GM10248 (cell line): ENCODE data around the gene KRT33B.

ENCODE experiments used
- CTCF ChIA-PET: fragments of 300-600 bp; sonication (Branson Sonifier 250); formaldehyde crosslinking; extraction: SDS; loops from one replicate; lab custom pipeline; 2021; ENCODE audit warnings: antibody characterized with exemption; lab: Yijun Ruan, JAX
- POLR2A ChIA-PET: fragments of 350-650 bp; sonication (Branson Sonifier 250); formaldehyde crosslinking; extraction: SDS; loops from one replicate; lab custom pipeline; 2020; ENCODE audit warnings: antibody characterized with exemption; lab: Yijun Ruan, JAX
- DNase-seq: peaks from one replicate; pipeline ENCODE4 v3.0.0; 2012; ENCODE audit errors: extremely low spot score
- CTCF ChIP-seq: IDR thresholded peaks from 2 replicates; pipeline ENCODE4 v1.5.1; 2012; ENCODE audit warnings: mild to moderate bottlenecking, low read depth; ENCODE audit errors: extremely low read depth, missing control alignments, control extremely low read depth

Gene KRT33B

DNA sequence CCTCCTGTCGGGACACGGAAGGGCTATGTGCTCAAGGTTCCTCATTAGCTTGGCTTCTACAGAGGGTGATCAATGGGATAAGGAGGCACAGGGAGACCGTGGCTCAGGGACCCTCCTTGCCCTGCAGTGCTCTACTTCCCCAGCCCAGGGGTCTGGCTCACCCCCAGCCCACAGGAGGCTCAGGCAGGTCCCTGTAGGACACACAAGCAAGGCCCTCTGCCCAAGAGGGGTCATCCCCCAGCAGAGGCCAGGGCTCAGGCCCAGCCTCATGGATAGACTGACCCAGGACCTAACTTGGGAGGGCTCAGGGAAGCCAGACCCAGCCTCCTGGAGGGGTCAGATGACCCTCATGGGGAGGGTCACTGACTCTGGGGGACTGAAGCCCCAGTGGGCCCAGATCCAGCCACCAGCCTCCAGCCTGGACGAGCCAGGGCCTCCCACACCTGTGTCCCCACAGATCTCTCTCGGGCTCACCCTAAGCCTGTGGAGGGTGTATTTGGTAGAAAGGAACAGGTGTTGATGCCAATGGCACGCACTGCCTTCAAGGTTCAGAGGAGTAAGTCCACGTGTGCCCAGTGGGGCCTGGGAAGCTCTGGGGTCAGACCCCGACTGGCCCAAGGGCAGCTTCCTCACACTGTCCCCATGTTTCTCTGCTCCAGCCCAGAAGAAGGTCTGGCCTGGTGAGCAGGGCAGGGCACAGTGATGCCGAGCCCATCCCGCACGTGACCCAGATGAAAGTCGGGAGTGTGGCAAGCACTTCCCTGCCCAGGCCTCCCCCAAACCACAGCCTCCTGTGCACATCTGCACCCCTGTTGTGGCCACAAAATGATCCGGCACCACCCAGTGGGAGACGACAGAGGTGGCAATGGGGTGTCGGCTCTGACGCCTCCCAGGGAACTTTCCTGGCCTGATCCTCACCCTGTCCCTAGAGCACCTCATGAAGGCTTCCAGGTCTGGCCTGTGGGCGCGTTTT lies 43.2 kb downstream of the KRT33B start:
- TF ChIP-seq CTCF = no peak
- ChIA-PET POLR2A (no interaction called here), CTCF (no interaction called here)
- DNase-seq = no peak

GRCh38 chr17:41325611-41326010 lies 44.0 kb downstream of the KRT33B start:
- CTCF ChIA-PET = no interaction called here
- DNase-seq = no peak
- TF ChIP-seq CTCF = no peak
- POLR2A ChIA-PET = no interaction called here

DNA sequence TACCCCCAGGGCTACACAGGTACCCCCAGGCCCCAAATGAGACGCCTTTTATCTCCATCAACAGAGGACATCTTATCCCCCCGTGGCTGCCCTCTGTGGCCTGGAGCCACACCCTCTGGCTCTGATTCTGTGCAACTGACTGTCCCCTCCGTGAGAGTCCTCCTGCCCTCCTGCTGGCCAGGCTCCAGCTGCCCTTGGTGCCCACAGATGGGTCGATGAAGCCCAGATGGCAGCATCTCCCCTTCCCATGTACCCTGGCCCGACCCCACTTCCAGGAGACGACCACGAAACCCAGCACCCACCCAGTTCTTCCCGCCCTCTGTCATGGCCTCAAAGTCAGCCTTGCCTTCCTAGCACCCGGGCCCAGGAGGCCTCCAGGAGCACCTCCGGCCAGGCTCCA lies 44.5 kb downstream of the KRT33B start:
- ChIA-PET POLR2A (no interaction called here), CTCF (no interaction called here)
- DNase-seq = no peak
- no peak for TF ChIP-seq CTCF

DNA sequence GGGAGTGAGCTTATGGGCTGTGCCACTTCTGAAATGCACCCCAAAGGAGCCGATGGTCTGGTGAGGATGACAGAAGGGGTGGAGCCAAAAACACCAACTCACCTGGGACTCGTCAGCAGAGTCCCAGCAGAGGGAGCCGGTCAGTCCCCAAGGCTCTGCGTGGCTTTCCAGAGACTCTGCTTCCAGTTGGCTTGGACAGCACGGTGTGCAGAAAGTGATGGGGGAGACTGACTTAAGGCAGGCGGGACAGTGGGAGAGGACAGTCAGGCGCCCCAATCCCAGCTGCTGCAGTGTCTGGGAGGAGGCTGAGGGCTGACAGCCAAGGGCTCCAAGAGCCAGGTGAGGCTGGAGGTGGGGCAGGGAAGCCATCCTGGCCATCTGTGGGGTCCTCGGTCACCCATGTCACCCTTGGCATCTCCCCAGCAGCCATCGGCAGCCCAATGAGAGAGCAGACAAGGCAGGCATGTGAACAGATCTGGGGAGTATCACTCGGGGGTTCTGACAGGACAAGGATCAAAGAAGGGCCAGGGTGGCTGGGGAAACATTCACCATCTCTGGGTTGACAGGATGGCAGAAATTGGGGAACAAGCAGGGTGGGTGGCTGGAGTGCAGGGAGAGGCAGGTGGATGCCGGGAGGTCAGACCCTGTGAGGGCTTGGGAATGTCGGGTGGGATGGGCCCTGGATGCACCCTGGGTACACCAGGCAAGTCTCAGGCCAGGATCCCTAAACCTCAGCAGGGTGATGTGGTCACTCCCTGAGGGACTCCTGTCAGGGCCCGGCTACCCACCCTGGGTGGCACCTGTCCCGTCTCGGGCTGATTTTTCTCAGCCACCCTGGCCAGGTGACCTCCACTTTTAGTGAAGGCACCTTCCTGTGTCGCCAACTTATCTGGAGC lies 45.2 kb downstream of the KRT33B start:
- ChIA-PET CTCF (no interaction called here), POLR2A (no interaction called here)
- no peak for DNase-seq
- no peak for TF ChIP-seq CTCF

DNA sequence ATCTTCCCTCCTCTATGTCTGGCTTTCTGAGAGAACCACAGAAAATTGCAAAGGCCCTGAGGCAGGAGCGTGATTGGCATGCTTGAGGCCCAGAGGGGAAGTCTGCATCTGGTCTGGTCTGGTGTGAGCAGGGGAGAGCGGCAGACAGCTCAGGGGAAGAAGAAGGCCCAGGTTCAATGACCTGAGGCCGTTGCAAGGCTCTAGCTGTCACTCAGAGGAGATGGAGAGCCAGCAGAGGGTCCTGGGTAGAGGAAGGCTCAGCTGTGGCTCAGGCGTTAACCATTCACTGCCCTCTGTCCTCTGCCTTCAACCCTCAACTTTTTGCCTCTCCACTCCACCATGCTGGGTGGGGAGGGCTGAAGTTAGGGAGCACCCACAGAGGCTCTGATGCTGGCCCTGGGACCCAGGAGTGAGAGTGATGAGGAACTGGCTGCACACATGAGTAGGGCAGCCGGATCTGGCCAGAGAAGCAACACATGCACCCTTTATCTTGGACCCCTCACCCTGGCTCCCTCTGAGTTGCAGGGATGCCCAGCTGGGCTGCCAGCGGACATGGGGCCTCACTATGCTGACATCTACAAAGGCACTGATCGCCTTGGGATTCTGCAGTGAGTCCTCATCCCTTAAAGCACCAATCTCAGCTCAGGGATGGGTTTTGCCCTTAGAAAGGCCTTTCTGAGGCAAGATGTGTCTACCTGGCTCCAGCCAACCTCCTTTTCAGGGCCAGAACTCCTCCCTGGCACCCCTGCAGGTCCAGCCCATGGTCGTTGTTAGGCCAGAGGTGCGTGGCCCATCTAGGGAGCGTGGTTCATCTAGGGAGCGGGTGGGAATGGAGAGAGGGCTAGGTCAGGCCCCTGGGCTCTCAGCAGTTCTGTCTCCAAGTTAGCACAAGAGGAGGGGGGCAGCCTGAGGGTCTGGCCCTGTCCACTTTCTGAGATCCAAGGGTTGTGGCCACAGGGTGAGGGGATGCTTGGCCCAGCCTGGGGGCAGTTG lies 46.4 kb downstream of the KRT33B start:
- ChIA-PET CTCF (interaction anchor here (0.8 to 2.5 kb wide), 12 partner anchors 9 to 708 kb away, joined by 3 to 11 read pairs (median 3); partner anchors contain the start of genes KRTAP16-1 and KRTAP29-1), POLR2A (no interaction called here)
- no peak for DNase-seq
- no peak for TF ChIP-seq CTCF
